Ascending aorta (tissue), 2 donors: Measurements from ENCODE around the gene PRAMEF6. TPM values are rescaled to one million over a fixed set of nuclear protein-coding genes. Genes with fewer than 3 reads are reported as not detected.
"Not testable (repeated sequence)": the region's sequence is repeated elsewhere in the genome, so short reads cannot be mapped to it uniquely, and the experiment has no call there.

ENCODE experiments used
- DNase-seq, 2 donors: peaks; one replicate each; pipeline ENCODE4 v3.0.0-alpha.2; 2019; ENCODE audit warnings: low spot score in 2 of 2
- H3K27ac ChIP-seq, 2 donors: fragments of 200-600 bp; sonication (generic); one replicate each; pipeline ENCODE4 v1.5.1; 2016 to 2017; ENCODE audit warnings: mild to moderate bottlenecking in 1 of 2
- H3K27me3 ChIP-seq: fragments of 200-600 bp; sonication (generic); one replicate; pipeline ENCODE4 v1.5.1; 2017
- H3K36me3 ChIP-seq, 2 donors: fragments of 200-600 bp; sonication (generic); one replicate each; pipeline ENCODE4 v1.5.1; 2016
- H3K4me1 ChIP-seq, 2 donors: fragments of 200-600 bp; sonication (generic); one replicate each; pipeline ENCODE4 v1.5.1; 2016 to 2017; ENCODE audit warnings: mild to moderate bottlenecking in 1 of 2
- H3K4me3 ChIP-seq, 2 donors: fragments of 200-600 bp; sonication (generic); one replicate each; pipeline ENCODE4 v1.5.1; 2016 to 2017; ENCODE audit warnings: mild to moderate bottlenecking in 1 of 2
- H3K9me3 ChIP-seq, 2 donors: fragments of 200-600 bp; sonication (generic); one replicate each; pipeline ENCODE4 v1.5.1; 2016
- intact Hi-C: fragments of 100-400 bp; cut with DNase I; formaldehyde crosslinking; loops from one replicate; pipeline ENCODE4 v1.15.1; 2023
- total RNA-seq: library from RNA; depleted of rRNA; stranded (reverse); fragments of >200 nt; gene quantifications from one replicate; pipeline ENCODE4 v1.1.0, GENCODE V29; 2016

Gene PRAMEF6
- not detected for total RNA-seq

GRCh38 chr1:12947480-12947879 lies at the start of gene PRAMEF6:
Gene PRAMEF6 (minus strand): TSS chr1:12947580. CDS start chr1:12942518, 5,062 bp downstream.
- H3K27ac ChIP-seq, DNase-seq, H3K27me3 ChIP-seq, H3K36me3 ChIP-seq, intact Hi-C loops, H3K4me1 ChIP-seq, H3K4me3 ChIP-seq, H3K9me3 ChIP-seq: not testable (repeated sequence)

GRCh38 chr1:12924368-12924767 lies 23.0 kb downstream of the PRAMEF6 start:
- DNase-seq, H3K9me3 ChIP-seq: not testable (repeated sequence)

GRCh38 chr1:12921749-12922148 lies 25.6 kb downstream of the PRAMEF6 start:
- DNase-seq, intact Hi-C loops, H3K27me3 ChIP-seq, H3K9me3 ChIP-seq, H3K36me3 ChIP-seq, H3K4me3 ChIP-seq, H3K27ac ChIP-seq, H3K4me1 ChIP-seq: not testable (repeated sequence)

More at GRCh38 chr1:12924368-12924767, 23.0 kb downstream of the PRAMEF6 start:
- intact Hi-C loops, H3K27me3 ChIP-seq, H3K4me1 ChIP-seq, H3K36me3 ChIP-seq, H3K27ac ChIP-seq, H3K4me3 ChIP-seq: not testable (repeated sequence)

- DNase-seq, H3K9me3 ChIP-seq, H3K27me3 ChIP-seq, H3K4me1 ChIP-seq, intact Hi-C loops, H3K4me3 ChIP-seq, H3K36me3 ChIP-seq, H3K27ac ChIP-seq: not testable (repeated sequence)
Observed at GRCh38 chr1:12916310-12916709, 31.1 kb downstream of the PRAMEF6 start, which contains the start of gene PRAMEF7. Gene PRAMEF7 (plus strand): TSS chr1:12916610. CDS start chr1:12917693, 1,083 bp downstream.

- H3K36me3 ChIP-seq, H3K9me3 ChIP-seq, H3K27ac ChIP-seq, H3K27me3 ChIP-seq, H3K4me3 ChIP-seq, H3K4me1 ChIP-seq, intact Hi-C loops, DNase-seq: not testable (repeated sequence)
Observed at GRCh38 chr1:12903793-12904572, 43.4 kb downstream of the PRAMEF6 start.

- DNase-seq, H3K9me3 ChIP-seq, intact Hi-C loops, H3K36me3 ChIP-seq, H3K27ac ChIP-seq, H3K4me3 ChIP-seq, H3K4me1 ChIP-seq, H3K27me3 ChIP-seq: not testable (repeated sequence)
Observed at GRCh38 chr1:12899186-12899585, 48.2 kb downstream of the PRAMEF6 start.

GRCh38 chr1:12898170-12898569 lies 49.2 kb downstream of the PRAMEF6 start, which contains the start of gene PRAMEF10:
Gene PRAMEF10 (minus strand): TSS chr1:12898270. CDS start chr1:12895847, 2,423 bp downstream.
- H3K9me3 ChIP-seq, intact Hi-C loops, DNase-seq, H3K27ac ChIP-seq, H3K27me3 ChIP-seq, H3K36me3 ChIP-seq, H3K4me1 ChIP-seq, H3K4me3 ChIP-seq: not testable (repeated sequence)

Other genes starting within 250 kb of the PRAMEF6 start
- not detected for gene AADACL3, start 231.5 kb downstream of the PRAMEF6 start, total RNA-seq
- not detected for gene CFAP107, start 201.4 kb downstream of the PRAMEF6 start, total RNA-seq
- gene PRAMEF12, start 173.8 kb downstream of the PRAMEF6 start, total RNA-seq, result not detected
- gene PRAMEF1, start 156.2 kb downstream of the PRAMEF6 start, total RNA-seq, result not detected
- not detected for gene PRAMEF11, start 116.2 kb downstream of the PRAMEF6 start, total RNA-seq
- gene HNRNPCL1, start 98.9 kb downstream of the PRAMEF6 start, total RNA-seq, result not detected
- not detected for gene PRAMEF2, start 90.5 kb downstream of the PRAMEF6 start, total RNA-seq
- gene PRAMEF4, start 61.4 kb downstream of the PRAMEF6 start, total RNA-seq, result not detected
- gene PRAMEF10, start 49.3 kb downstream of the PRAMEF6 start, total RNA-seq, result not detected
- gene PRAMEF7, start 31.0 kb downstream of the PRAMEF6 start, total RNA-seq, result not detected
- gene PRAMEF27, start 109.0 kb upstream of the PRAMEF6 start, total RNA-seq, result not detected
- not detected for gene HNRNPCL3, start 113.2 kb upstream of the PRAMEF6 start, total RNA-seq
- gene PRAMEF25, start 123.2 kb upstream of the PRAMEF6 start, total RNA-seq, result not detected
- not detected for gene HNRNPCL2, start 169.3 kb upstream of the PRAMEF6 start, total RNA-seq
- gene PRAMEF26, start 208.4 kb upstream of the PRAMEF6 start, total RNA-seq, result not detected
- gene HNRNPCL4, start 218.1 kb upstream of the PRAMEF6 start, total RNA-seq, result not detected
- not detected for gene PRAMEF9, start 224.3 kb upstream of the PRAMEF6 start, total RNA-seq